LNCaP clone FGC (cell line): ENCODE results near the gene RBM33.

Experiments
- DNase-seq: peaks from one replicate; pipeline ENCODE4 v3.0.0-alpha.2; 2011; ENCODE audit warnings: low read depth
- H3K4me3 ChIP-seq: 2 replicates; pipeline ENCODE4 v1.5.1; 2011; ENCODE audit warnings: mild to moderate bottlenecking, low read depth, low read length, control low read depth
- TF ChIP-seq, protein P1 (sequence below): IDR thresholded peaks from 2 replicates; pipeline ENCODE4 v1.5.1; 2012; ENCODE audit warnings: mild to moderate bottlenecking; ENCODE audit not compliant: control insufficient read depth, insufficient read depth; ENCODE audit errors: extremely low read depth

The RBM33 gene

DNA sequence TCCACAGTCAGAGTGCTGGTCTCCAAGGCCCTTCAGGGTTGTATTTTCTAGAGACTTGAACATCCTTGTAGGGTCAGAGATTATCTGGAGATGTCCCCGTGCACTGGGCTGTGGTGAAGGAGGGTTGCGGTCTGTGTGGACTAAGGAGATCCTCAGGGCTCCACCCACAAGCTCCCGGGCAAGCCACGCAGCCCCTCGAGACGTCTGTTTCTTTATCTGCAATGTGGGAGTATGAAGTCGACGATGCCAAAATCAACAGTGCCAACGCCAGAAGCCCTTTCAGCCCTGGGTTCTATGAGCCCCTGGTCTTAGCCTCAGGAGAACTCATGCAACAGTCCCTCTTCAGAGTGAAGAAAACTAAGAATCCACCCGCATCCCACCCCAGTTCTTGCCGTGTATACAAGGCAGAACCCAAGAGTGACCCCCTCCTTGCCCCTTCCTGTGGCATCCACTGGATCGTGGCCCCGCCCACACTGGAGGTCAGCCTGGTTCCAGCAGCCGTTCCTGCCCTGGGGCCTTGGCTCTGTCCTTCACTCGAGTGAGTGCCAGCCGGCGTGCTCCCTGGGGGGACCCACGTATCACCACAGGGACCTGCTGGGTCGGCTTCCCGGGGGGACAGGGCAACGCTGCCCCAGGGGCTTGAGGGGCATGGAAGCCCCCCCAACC lies 173.8 kb downstream of the RBM33 start:
- TF ChIP-seq, protein P1, sequence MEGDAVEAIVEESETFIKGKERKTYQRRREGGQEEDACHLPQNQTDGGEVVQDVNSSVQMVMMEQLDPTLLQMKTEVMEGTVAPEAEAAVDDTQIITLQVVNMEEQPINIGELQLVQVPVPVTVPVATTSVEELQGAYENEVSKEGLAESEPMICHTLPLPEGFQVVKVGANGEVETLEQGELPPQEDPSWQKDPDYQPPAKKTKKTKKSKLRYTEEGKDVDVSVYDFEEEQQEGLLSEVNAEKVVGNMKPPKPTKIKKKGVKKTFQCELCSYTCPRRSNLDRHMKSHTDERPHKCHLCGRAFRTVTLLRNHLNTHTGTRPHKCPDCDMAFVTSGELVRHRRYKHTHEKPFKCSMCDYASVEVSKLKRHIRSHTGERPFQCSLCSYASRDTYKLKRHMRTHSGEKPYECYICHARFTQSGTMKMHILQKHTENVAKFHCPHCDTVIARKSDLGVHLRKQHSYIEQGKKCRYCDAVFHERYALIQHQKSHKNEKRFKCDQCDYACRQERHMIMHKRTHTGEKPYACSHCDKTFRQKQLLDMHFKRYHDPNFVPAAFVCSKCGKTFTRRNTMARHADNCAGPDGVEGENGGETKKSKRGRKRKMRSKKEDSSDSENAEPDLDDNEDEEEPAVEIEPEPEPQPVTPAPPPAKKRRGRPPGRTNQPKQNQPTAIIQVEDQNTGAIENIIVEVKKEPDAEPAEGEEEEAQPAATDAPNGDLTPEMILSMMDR, result no peak
- no peak for DNase-seq
- no peak overlapping the region for H3K4me3 ChIP-seq

- H3K4me3 ChIP-seq, result no peak overlapping the region
- TF ChIP-seq, protein P1, result no peak
- DNase-seq, result no peak
These were observed 174.3 kb downstream of the RBM33 start for GRCh38 chr7:155818820-155819168.

DNA sequence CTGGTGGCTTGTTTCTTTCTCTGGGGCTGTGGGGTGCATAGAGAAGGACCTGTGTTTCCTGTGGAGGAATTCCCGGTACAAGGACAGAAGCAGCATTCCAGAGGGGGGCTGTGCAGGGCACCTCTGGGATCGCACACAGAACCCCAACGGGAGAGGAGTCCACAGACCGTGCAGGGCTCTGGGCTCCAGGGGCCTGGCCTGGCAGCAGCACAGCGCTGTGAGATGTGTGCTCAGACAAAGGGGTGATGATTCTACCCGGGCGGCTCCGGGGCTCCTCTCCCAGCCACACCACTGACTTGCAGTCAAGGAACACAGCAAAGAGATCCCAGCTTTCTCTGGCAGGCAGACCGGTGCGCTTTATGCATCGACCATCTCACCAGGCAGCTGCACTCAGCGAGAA lies 174.7 kb downstream of the RBM33 start:
- DNase-seq, result no peak
- TF ChIP-seq, protein P1, result no peak
- no peak overlapping the region for H3K4me3 ChIP-seq

DNA sequence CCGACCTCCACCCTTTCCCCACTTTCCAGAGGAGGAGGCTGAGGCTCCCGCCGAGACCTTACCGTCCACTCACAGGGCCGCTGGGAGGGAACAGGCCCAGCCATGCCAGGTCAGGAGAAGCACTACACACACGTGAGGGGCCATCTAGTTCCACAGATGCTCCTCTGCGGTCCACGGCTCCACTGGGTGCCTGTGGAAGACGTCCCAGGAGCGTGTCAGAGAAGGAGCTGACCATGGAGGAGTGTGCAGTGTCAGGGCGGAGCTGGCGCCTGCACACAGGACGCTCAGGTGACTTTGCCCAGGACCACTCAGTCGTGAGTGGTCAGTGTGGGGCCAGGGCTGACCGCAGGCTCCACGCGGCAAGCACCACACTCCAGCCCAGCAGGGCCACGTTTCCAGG lies 175.8 kb downstream of the RBM33 start:
- TF ChIP-seq, protein P1, result no peak
- DNase-seq, result no peak
- H3K4me3 ChIP-seq, result no peak overlapping the region

- H3K4me3 ChIP-seq, result no peak overlapping the region
- TF ChIP-seq, protein P1, result no peak
- DNase-seq, result no peak
These were observed 176.3 kb downstream of the RBM33 start for GRCh38 chr7:155820788-155821187.

GRCh38 chr7:155821851-155822250 lies 177.4 kb downstream of the RBM33 start:
- H3K4me3 ChIP-seq, result no peak overlapping the region
- TF ChIP-seq, protein P1, result no peak
- DNase-seq, result no peak

DNA sequence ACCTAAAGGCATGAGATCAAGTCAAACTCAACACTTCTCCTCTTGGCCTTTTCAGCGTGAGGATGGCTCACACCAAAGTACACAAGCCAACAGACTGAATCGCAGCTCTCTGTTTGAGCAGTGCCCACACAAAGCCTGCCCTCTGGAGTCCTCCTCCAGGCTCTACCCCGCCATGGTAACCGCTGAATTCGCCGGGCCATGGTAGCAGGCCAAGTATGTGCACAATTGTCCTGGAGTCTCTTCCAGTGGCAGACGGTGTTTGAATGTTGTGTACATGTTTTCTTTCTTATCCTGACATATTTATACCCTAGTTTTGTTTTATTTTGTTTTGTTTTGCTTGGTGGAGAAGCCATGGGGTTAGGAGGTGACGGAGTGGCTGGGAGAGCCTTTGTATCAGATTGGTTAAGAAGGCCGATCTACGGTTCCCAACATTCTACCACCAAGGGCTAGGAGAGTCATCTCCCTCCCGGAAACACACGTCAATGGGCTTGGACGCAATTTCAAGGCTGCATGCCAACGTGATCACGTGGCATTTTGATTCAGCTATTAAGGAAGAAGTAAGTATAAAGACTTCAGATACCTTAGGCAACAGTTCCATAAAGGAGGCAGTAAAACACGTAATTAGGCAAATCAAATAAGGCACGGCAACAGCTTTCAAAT lies 179.9 kb downstream of the RBM33 start:
- DNase-seq, result peak; percentile 26
- TF ChIP-seq, protein P1, result no peak
- no peak overlapping the region for H3K4me3 ChIP-seq
